Activated naive CD4-positive, alpha-beta T cell (primary cell): ENCODE results near the gene SEPTIN2.
"Not testable (repeated sequence)": the region's sequence is repeated elsewhere in the genome, so short reads cannot be mapped to it uniquely, and the experiment has no call there.

Source experiments
- DNase-seq, 4 experiments: peaks; one replicate each; lab custom pipeline; 2025; lab: John Stamatoyannopoulos, UW

The SEPTIN2 gene

DNA sequence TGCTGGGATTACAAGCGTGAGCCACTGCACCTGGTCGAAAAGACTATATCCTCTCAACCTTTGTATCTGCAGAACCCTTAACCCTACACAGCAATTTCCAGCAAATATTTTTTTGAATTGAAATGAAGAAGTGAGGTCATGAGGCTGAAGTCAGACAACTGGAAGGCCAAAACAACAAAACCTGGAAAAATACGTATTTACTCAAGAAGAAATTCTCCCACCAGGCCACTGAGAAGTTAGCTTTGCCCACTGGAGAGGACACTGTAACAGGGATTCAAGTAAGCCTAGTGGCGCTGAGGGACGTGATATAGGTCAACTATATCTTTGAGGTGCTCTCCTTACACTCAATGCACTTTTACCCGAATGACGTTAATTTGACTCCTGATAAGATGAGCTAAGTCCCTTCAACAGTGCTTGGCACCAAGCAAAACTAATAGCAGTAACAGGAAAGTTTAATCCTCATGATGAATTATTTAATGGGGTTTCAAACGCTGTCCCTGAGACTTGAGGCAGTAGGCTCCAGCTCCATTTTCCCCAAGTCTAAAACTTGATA is 2.1 kb upstream of the SEPTIN2 start:
- DNase-seq: no peak

DNA sequence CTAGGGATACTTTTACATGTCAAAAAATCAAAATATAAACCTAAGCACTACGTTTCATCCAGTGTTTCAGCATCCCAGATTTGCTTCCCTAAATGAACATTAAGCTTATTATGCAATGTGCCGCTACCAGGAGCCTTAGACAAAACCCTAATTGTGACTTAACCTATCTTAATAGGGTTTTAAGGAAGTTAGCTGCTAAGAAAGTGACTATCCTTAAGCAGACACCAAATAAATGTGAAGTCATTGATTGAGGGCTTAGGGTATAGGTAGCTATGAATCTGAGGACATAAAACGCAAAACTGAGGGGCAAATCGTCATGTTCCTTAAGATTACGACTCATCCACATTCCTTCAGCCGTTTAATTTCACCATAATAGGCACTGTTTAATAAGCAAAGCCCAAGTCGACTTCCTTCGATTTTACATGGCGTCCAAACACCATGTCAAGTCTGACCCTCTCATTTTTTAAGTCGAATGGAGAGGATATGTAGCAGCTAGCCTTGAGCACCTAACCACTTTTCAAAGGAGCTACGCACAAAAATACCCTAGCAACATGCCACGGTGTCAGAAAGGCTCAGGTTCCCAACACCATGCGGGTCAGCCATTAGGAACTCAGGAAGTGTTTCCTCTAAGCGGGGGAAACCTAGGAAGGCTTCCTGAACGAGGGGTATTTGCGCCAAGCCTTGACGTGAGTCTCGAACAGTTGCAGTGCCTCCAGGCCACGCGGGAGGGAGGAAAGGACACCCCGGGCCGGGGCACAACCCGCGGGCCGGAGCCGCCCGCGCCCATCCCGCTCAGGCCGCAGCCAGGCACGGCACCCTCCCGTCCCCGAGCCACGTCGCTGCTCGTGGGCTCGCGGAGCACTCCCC is 1.3 kb upstream of the SEPTIN2 start:
- DNase-seq: no peak

DNA sequence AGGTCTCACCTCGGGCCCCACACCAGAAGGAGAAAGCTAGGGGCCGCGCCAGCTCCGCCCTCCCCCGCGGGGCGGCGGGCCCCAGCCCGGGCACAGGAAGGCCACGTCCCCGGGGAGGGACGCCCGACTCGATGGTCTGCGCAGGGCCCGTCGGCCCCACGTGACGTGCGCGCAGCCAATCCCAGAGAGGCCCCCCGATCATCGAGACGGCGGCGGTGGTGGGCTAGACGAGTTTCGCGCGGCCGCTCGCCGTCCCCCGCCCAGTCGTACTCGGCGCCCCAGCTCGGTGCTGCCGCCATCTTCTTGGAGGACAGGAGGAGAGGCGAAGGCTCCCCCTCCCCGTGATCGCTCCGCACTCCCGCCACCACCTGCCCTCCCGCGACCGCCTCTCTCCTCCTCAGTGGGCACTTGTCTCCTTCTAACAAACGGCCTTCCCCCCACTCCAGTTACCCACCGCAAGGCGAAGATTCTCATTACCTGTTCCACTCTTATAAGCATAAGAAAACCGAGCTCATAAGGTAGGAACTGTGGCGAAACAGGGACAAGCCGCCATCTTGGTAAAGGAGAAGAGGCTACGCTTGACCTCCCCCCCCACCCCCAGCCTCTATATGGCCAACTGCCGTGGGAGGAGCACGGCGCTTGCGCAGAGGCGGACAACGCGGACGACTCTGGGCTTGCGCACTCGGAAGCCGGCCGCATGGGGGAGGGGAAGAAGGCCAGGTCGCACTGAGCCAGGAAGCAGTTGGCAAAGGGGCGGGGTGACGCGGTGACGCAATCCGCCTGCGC is 439 bp upstream of the SEPTIN2 start, which contains the start of gene HDLBP:
HDLBP (minus strand) TSS at position 580 of the 786 bp plus-strand sequence. CDS start 48,803 bp downstream, outside the sequence.
- DNase-seq: peak; percentile 99 to 100 (median 100)

DNA sequence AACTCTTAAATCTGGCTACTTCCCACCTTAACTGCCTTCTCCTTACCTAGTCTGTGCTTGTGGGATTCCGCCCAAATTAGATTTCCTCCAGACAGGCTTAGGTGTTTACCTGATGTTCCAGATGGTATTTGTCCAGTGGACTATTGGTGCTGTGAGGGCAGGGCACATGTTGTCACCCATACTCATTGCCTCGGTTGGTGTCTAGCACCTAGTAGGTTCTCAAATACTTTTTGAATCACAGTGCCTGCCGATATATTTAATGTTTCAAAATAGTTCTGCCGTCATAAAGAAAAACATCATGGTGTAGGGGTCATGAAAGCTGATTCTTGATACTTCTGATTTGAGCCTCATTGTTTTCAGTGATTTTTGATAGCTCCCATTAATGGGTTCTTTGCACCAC is 1.1 kb downstream of the SEPTIN2 start:
- DNase-seq: no peak

DNA sequence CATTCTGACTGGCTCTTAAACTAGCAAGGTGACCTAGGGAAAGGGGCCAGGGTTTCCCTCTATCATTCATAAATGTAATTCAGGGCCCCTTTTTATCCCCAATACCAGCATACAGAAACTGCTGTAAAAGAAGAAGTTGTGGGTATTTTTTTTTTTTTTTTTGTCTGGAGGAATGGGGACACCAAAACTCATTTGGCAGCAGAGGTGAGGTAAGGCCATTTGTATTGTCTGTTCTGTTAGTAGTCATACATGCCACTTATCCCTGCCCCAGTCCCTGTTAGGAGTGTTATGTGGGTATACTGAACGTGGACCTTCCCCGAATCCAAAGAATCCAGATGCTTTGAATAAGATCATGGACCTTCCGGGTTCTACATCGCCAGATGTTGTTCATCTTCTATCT is 1.7 kb downstream of the SEPTIN2 start:
- no peak for DNase-seq

DNA sequence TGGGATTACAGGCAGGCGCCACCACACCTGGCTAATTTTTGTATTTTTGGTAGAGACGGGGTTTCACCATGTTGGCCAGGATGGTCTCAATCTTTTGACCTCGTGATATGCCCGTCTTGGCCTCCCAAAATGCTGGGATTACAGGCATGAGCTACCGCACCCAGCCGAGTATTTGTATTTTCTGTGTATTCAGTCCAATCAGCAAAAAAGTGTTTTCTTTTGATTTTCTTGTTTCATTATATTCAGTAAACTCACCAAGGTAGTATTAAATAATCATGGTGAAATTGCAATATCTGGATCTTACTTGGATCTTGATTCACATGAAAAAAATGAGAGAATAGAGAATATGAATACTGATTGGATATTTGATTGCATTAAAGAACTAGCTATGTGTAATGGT is 3.1 kb downstream of the SEPTIN2 start:
- DNase-seq: not testable (repeated sequence)

DNA sequence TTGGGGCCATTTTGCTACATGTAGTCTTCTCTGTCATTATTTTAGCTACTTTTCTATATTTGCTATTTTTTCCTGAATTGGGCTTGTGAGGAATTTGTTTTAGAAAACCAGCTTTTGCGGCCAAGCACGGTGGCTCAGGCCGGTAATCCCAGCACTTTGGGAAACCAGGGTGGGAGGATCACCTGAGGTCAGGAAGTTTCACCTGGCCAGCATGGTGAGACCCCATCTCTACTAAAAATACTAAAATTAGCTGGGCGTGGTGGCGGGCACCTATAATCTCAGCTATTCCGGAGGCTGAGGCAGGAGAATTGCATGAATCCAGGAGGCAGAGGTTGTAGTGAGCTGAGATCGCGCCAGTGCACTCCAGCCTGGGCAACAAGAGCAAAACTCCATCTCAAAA is 4.7 kb downstream of the SEPTIN2 start:
- DNase-seq: no peak

DNA sequence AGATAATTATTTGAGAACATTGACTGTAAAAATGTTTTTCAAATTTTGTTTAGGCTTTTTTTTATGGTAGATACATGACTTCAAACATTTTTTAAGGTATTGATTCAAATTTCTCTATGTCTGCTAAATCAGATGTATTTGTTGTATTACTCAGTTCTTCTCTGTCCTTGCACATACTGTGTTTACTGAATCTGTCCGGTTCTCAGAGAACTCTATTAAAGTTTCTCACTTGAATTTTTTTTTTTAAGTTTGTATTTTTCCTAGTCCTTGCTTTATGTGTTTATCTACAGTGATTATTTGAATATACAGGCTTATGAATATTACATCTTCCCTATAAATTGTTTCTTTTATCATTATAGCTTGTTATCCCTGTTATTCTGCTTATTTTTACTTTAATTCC is 5.3 kb downstream of the SEPTIN2 start:
- no peak for DNase-seq

DNA sequence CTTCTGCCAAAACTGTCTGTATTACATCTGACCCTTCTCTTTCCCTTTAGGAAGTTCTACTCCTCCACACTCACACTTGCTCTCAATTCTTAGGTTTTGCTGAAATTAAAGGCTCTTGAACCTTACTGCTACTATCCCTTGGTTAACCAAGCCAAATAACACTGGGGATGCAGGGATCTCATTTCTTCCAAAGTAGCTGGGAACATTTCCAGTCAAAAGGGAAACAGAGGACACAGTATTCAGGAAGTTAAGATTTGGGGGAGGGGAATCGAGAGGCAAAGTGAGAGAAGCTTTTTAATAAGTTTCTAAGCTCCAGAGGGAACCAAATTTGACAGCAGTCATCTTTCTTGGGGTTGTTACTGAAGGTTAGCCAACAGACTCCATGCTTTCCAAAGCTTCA is 6.2 kb downstream of the SEPTIN2 start:
- no peak for DNase-seq

DNA sequence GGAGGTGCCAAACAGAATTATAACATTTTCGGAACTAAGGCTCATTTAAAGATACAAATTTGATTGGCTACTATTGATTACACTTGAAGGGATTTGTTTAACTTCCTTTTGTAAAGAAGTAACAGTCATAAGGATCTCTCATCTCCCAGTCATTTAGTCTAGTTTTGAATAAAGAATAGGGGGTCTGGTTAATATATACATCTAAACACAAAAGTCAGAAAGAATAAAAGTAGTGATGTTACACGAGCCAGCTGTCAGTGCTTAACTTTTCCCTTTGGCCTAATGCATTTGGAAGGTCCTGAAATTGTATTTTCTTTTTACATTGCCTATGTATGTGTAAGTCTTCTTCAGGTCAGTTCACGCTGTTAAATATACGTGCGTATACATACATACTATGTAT is 8.1 kb downstream of the SEPTIN2 start:
- DNase-seq: no peak

DNA sequence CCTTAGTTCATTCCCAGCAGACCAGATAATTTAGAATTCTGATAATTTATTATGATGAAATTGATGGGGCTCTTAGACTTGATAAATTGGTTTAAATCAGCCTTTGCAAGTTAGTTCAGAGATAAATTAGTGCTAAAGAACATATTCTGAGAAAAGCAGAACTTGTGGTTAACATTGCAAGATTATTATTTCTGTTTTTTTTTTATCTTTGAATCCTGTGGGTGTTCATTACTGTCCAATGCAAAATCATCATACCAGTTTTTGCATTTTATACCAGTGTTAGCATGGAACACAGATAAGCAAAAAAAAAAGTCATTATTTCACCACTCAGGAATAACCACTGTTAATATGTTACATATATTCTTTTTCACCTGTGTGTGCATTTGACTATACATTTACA is 9.1 kb downstream of the SEPTIN2 start:
- no peak for DNase-seq

DNA sequence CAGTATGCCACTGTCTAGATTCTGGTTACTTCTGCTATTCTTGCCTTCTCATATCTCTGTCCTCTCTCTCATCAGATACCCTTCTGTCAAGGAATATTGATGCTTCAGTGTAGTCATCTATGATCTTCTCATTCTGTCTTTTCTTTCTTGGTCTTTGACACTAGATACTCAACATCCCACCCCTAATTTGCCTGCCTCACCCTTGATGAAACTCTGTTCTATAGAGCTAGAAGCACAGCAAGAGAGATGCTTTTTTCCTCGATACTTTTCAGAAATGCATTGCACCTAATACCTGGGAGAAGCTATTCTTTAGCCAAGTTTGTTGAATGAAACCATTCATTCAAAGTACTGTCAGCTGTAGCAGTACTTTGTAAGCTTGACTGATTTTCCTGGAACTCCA is 9.5 kb downstream of the SEPTIN2 start:
- no peak for DNase-seq

DNA sequence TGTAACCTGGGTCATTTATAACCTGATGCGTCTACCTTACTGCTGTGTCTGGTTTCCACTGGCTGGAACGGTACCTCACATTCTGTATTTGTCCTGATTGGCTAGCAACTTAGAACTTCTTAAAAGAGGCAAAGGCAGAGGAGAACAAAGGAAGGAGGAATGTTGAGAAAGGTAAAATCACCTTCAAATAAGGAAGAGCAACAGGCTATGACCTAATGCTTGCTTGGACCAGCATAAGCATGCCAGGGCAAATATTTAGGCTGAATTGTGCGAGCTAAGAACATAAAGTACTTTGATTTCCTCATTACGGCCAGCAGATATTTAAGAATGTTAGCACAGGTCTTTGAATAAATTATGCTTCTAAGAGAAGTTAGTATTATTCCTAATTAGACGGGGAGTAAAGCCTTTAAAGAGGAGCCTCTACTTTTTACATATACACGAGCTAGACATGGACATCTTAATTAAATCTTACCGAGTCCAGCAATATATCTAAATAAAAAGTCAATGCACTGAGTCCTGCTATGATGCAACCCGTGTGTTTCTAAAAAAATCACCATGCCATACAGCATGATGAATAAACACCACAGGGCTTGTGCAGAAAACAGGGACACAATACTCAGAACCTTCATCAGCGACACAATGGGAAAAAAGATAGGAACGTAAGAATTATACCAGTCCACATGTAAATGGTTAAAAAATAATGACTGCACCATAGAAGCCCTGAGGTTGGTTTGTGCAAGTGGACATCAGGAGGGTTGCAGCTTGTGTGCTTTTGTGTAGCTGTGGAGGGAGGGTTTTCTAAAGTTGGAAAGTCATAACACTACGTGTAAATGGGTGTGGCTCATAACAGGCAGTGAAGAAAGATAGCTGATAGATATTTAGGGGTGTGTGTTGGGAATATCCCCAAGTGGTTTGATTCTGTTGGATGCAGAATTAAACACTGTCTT is 14.2 kb downstream of the SEPTIN2 start:
- no peak for DNase-seq

DNA sequence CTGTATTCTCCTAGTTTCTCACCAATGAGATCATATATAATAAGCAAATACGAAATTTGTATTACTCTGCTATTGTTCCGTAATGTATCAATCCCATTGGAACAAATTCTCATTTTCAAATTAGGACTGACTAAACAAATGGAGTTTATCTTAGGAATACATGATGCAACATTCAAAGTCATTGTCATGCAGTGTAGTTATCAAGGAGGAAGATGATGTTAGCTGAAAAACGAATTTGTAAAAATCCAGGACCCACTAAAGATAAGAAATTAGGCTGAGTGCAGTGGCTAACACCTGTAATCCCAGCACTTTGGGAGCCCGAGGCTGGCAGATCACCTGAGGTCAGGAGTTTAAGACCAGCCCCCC is 14.9 kb downstream of the SEPTIN2 start:
- no peak for DNase-seq

DNA sequence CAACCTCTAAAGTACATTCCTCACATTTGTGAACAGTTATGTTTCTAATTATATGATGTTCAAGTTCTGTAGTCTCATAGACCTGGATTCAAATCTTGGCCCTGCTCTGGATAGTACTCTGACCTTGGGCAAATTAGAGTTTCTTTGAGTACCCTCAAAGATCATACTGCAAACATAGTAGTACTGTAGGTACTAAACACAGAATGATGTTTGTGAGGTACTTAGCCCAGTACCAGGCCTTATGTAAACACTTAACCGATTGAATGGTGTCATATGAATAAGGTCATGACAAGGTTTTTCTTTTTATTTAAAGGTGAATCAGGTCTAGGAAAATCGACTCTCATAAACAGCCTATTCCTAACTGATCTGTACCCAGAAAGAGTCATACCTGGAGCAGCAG is 19.1 kb downstream of the SEPTIN2 start:
- DNase-seq: no peak

DNA sequence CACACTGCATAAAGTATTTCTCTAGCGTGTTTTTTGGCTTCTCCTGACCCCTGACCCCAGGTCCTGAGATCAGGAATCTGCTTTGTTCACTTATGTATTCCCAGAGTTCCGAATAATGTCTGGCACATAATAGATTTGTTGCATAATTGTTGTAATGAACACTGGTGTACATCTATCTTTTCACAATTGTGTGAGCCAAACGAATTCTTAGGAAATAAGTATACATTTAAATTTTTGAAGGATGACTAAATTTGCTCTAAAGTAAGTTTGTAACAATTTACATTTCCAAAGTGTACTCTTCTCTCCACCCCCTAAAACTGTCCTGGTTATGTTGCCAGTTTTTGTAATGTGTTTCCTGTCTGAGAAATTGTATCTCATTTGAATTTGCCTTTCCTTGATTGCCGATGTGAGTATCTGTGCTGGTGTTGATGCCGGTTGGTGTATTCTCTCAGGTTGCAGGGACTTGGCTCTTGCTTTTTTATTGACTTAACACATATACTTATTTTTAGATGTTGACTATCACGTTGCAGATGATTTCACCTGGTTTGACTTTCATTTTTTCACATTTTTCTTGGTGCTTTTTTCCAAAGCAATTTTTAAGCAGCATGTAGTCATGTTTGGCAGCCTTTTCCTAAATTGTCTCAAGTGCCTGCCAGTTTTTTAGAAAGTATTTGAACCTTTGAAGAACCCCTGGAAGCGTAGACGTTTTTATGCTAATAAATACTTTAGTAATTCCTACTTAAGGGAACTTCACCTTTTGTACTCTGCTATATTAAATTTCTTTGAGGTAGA is 24.3 kb downstream of the SEPTIN2 start:
- DNase-seq: no peak

DNA sequence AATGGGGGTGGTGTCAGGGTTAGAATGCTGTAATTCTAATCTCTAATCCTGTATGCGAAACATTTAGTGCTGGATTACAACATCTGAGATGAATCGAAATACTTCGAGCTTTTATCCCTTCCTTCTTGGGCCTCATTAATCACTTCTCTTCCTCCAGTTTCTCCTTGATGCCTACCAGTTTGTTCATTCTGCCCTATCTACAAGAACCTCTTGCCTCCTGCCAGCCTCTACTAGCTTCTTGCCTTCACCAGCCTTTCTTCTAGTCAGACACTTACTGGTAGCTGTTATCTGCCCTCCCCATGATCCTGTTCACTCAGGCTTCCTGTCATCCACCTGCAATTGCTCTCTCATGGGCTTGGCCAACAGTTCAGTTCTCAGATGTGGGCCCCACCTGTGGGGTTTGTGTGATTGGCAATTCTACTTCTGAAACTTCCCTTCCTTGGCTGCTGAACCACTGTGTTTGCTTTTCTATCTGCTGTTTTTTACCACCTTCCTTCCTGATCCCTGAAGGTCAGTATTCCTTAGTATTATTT is 25.0 kb downstream of the SEPTIN2 start:
- DNase-seq: no peak

DNA sequence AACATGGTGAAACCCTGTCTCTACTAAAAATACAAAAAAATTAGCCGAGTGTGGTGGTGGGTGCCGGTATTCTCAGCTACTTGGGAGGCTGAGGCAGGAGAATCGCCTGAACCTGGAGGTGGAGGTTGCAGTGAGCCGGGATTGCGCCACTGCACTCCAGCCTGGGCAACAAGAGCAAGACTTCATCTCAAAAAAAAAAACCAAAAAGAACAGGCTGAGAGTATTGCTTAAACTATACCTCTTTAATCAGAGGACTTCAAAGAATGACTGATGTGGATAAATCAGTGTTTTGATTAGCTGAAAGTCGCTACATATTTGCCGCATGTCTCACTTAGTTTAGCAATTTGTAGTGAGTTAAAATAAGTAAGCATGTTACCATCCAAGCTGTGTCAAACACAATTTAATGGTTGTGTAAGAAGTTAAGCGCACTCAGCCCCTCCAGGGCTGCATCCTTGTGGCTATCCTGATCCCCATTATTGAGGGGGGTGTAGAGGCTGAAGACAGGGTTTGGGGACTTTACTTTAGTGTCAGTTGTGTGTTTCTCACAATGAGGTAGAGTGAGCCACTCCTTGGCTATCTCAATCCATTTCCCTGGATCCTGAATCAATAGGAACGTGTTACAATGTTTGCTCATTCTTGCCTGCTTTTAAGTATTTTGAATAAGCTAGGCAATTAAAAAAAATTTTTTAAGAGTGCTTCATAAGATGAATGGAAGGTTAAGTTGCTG is 29.4 kb downstream of the SEPTIN2 start:
- no peak for DNase-seq

DNA sequence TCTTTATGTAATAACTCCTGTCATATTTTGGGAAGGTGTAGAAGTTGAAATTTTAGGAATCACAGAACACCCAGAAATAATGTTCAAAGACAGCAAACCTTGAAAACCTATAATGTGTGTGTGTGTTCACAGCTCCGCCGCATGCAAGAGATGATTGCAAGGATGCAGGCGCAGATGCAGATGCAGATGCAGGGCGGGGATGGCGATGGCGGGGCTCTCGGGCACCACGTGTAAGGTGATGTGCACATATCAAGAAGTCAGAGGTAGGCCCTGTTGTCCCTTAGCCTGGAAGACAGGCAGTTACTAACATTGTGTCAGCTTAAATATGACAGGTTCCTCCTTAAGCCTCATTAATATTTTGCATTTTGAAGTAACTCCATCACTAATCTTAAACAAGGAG is 34.2 kb downstream of the SEPTIN2 start:
- DNase-seq: no peak

DNA sequence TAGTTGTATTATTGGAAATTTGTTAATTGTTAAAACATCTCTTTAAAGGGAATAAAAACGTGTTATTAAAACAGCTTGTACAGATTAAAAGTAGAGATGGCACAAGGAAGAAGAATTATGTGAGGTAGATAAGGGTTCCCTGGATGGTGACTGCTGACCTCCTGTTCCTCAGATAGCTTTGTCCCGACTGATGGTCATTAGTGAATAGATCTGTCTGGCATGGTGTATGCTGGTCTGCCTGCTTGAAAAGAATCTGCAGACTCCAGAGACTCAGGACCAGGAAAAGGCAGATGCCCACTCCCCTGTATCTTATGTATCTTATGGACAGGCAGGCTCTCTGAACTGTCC is 34.8 kb downstream of the SEPTIN2 start:
- no peak for DNase-seq
